Inflammatory macrophage (primary cell): ENCODE results near the gene RAB11A.
A peak's percentile ranks its signal among the peaks of the same experiment; 100 is the strongest.

ENCODE experiments used
- DNase-seq, 2 donors: peaks; one replicate each; pipeline ENCODE4 v3.0.0-alpha.2; 2020 to 2022
- total RNA-seq, 18 experiments: gene quantifications; one replicate each; lab custom pipeline; 2026; ENCODE audit warnings: mixed read lengths in 6 of 18, inconsistent platforms in 2 of 18; lab: John Stamatoyannopoulos, UW

RAB11A gene
- 105 to 208 (median 133) reads per million in 18 experiments for total RNA-seq

DNA sequence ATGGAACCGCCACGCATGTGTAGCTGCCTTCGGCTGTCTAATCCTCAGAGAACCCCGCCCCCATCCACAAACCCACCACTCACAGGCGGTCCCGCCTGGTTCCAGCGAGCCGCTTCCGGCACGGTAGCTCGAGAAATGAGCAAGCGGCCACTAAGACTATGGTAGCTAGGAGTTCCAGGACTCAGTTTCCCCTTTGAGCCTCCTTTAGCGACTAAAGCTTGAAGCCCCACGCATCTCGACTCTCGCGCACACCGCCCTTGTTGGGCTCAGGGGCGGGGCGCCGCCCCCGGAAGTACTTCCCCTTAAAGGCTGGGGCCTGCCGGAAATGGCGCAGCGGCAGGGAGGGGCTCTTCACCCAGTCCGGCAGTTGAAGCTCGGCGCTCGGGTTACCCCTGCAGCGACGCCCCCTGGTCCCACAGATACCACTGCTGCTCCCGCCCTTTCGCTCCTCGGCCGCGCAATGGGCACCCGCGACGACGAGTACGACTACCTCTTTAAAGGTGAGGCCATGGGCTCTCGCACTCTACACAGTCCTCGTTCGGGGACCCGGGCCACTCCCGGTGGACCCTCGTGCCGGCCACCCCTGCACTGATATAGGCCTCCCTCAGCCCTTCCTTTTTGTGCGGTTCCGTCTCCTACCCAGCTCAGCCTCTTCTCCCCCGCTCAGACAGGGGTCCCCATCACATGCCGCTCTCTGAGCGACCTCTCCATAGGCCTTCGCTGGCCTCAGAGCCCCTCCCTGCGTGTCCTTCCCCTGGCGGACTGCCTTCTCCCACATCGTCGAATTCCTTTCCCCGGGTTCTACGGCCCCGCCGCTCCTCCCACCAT, at the start of gene RAB11A:
RAB11A (plus strand) TSS at position 366 of the 828 bp plus-strand sequence; CDS start at position 461, 95 bp downstream.
- peak; percentile 97 to 98 for DNase-seq

- DNase-seq: peak in 1 of 2 donors; percentile 26
Measured at GRCh38 chr15:65819563-65819960, 49.7 kb upstream of the RAB11A start.

DNA sequence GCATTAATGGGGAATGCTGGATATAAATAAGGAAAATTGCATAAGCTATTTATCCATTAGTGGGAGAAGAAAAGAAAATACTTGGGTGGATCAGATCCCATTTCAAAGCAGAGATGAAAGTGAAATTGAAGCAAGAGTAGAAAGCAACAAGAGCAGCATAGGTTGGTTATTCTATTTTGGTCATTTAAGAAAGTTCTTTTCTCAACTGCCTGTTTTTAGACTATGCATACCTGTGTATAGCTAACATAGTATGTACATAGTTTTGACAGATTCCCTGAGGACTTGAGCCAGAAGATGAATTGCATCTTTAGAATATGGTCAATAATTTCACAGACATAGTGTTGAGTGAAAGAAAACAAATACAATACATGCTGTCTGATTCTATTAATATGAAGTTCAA, 48.2 kb upstream of the RAB11A start:
- DNase-seq: no peak

DNA sequence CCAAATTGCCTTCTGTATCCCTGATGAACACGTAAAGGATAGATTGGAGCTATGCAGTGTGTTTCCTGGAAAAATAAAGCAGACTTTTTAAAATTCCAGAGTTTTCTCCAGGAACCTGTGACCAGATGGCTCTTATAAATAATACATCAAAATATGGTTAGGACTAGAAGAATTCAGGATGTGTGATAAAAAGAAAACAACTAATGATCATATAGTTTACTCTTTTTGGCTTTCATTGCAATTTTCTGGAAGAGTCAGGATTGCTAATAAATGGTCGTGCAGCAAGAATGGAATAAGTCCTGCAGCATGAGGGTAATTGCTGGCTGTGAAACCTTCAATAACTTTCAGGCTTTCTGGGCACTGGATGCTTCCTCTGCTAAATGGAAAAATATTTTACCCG, 47.0 kb upstream of the RAB11A start:
- no peak for DNase-seq

DNA sequence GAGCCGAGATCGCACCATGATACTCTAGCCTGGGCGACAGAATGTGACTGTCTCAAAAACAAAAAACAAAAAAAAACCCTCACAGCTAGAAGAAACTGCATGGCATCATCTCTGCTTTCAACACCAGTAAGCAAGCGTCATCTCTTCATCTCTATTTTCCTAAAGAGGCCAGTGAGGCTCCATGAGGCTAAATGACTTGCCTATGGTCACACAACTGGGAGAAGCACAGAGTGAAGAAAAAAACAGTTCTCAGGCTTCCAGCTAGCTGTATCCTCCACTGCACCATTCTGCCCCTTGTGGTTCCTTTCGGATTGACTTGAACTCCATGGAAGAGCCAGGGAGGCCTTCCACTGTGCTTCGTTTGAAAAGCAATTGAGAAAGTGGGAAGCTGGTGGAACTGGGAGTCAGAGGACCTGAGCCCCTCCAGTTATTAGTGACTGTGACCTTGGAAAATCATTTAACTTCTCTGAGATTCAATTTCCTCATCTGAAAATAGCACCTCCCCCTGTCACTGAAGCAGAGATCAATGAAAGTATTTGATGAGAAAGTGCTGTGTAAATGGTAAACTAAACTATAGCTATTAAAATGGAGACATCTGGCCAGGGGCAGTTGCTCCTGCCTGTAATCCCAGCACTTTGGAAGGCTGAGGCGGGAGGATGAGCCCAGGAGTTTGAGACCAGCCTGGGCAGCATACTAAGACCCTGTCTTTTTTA, 45.1 kb upstream of the RAB11A start:
- DNase-seq: peak; percentile 65 to 69

DNA sequence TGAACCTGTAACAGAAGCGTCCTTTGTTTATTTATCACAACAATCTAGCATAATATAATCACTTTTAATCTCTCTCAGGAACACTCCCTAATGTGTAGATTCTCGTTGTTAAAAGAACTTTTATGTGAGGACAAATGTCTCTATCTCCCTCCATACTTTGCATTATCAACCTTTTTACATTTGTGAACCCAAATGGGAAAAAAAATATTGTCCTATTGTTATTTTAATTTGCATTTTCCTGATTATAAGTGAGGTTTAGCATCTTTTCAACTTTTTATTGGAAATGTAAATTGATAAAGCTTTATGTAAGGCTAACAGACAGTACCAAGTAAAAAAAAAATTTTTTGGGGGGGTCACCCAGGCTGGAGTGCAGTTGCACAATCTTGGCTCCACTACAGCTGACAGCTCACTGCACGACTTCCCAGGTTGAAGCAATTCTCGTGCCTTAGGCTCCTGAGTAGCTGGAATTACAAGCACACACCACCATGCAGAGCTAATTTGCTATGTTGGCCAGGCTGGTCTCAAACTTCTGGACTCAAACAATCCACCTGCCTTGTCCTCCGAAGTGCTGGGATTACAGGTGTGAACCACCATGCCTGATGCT, 44.2 kb upstream of the RAB11A start:
- DNase-seq: no peak

DNA sequence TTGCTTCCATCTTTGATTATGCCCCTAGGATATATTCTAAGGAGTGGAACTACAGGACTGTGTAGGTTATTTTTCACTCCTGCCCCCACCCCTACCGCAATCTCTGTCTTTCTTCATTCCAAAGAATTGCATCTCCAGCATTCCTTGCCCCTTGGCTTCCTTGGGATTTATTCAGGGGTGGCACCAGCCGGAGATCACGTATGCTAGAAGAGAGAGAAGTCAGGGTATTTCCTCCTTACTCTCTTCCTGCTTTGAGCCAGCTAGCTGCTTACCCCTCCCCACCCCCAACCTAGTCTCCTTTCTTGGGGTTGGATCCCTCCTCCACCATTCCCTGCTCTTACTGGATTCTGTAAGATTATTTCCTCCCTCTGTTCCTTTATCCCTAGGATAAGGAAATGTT, 42.2 kb upstream of the RAB11A start:
- DNase-seq: no peak

DNA sequence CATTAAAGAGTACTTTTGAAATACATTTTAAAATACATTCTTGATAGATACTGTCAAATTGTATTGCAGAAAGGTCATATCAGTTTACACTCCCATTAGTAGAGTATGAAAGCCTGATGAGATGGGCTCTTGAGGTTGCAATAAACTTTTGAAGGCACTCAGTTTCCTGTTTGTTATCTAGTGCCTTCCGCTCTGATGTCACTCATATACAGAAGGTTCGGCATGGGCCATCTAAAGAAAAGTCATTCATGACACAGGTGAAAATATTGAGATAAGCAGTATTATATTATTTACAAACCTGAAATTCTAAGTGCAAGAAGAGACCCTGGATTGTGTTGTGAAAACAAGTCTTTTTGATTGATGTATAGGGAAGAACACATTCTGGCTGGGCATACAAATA, 40.7 kb upstream of the RAB11A start:
- no peak for DNase-seq

DNA sequence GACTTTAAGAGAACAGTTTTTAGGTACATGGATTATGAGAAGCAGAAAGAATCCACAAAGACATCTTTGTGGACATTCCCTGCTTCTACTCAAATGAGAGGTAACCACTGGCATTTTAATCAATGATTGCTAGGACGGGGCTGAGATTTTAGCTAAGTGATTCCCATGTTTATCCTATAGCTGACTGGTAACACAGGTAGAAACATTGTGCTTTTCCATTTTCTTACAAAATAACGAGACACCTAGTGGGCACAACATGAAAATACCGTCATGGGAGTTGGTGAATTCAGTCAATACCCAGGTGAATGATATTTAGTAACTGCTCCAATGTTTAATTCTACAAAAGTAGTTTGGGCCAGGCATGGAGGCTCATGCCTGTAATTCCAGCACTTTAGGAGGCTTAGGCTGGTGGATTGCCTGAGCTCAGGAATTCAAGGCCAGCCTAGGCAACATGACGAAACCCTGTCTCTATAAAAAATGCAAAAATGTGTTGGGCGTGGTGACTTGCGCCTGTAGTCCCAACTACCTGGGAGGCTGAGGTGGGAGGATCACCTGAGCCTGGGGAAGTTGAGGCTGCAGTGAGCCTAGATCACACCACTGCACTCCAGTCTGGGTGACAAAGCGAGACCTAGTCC, 40.0 kb upstream of the RAB11A start:
- peak in 1 of 2 donors; percentile 29 for DNase-seq

DNA sequence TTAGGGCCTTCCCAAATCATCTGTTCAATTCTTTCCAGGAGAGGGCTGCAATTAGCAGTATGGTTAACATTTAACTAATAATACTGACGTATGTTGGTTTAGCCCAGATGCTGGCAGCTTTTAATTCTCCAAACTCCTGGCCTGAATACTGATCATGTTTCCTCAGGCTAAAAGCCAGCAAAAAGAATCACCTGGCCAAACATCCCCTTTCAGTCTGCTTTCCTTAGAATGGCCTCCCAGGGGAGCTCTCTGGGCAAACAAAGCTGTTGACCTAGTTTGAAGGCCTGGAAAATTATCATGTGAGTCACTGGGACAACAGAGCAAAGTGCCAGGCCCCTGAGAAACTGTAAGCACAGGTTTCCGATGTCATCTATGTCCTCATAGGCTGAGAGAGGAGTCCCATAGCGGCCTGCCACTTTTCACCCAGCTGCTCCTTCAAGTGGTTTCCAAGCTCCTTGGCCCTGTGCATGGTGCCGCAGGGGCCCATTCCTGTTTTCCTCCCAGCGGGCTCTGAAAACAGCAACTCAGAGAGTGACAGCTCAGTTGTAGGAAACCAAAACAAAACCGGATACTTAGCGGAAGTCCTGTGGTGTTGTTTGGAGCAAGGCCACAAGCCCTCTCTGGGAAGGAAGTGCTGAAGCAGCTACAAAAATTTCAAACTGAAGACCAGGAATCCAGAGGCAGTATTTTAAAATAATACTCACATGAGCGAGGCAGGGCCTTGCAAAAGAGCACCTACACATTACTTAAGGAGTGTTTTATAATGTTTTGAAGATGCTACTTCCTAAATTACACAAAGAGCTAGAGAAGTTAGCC, 36.5 kb upstream of the RAB11A start:
- DNase-seq: peak; percentile 89 to 97

GRCh38 chr15:65833501-65834205, 35.6 kb upstream of the RAB11A start:
- no peak for DNase-seq

DNA sequence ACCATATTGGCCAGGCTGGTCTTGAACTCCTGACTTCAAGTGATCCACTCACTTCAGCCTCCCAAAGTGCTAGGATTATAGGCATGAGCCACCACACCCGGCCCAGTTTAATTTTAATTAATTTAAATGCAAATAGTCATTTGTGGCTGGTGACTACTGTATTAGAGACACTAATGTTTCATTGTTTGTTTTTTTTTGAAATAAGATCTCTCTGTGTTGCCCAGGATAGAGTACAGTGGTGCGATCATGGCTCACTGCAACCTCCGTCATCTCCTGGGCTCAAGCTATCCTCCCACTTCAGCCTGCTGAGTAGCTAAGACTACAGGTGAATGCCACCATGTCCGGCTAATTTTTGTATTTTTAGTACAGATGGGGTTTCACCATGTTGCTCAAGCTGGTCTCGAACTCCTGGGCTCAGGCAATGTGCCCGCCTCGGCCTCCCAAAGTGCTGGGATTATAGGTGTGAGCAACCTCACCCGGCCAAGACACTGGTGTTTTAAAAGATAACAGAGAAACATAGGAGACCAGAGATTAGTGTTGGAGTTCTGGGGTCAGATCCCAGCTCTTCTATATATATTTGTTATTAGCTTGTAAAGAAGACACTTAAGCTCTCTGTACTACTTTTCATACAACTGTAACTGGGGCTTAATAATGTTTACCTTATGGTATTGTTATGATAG, 34.5 kb upstream of the RAB11A start:
- DNase-seq: no peak

DNA sequence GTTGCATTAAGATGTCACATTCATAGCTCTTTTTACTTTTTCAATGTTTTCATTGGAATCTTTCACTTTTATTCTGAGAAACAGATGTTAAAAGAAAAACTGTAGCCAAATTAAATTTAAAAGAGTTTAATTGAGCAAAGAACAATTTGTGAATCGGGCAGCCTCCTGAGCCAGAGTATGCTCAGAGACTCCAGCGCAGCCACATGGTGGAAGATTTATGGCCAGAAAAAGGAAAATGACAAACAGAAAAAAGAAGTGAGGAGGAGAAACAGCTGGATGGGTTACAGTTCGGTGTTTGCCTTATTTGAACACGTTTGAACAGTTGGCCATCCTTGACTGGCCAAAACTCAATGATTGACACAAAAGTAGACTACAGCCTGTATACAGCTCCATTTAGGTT, 33.8 kb upstream of the RAB11A start:
- no peak for DNase-seq

- DNase-seq: no peak
Measured at GRCh38 chr15:65836665-65837064, 32.6 kb upstream of the RAB11A start.

DNA sequence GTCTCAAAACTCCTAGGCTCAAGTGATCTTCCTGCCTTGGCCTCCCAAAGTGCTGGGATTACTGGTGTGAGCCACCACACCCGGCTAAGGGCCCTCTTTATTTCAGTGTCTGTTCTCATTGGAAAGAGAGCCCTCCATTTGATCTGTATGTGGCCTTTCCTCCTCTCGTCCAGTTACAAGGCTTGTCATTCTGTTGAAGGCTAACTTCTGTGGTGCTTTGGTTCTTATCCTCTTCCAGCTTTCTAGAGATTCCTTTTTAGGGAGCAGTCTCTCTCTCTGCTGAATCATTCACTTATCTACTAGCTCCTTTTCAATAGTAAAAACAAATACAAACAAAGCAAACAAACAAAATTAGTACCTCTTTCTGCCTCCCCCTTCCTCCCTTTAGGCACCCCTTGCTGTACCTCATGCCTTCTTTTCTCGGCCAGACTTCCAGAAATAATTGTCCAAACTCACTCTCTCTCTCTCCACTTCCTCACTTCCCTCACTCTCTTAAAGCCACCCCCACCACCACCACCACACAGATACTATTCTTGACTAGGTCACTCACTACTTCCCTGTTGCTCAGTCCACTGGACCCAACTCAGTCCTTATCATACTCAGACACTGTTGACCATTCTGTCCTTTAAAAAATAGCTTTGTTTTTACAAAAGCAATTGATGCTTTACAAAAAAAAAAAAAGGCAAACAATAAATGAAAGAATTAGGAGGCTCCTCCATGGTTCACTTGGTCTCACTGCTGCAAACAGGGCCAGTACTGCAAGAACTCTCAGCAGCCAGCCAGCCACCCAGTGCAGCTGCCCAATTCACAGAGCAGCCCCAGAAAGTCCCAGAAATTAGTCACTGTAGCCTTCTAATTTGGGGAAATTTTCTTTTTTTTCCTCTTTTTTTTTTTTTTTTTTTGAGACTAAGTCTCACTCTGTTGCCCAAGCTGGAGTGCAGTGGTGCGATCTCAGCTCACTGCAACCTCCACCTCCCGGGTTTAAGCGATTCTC, 31.7 kb upstream of the RAB11A start:
- peak; percentile 54 to 55 for DNase-seq

GRCh38 chr15:65839354-65839901, 29.9 kb upstream of the RAB11A start:
- DNase-seq: peak; percentile 27 to 34

DNA sequence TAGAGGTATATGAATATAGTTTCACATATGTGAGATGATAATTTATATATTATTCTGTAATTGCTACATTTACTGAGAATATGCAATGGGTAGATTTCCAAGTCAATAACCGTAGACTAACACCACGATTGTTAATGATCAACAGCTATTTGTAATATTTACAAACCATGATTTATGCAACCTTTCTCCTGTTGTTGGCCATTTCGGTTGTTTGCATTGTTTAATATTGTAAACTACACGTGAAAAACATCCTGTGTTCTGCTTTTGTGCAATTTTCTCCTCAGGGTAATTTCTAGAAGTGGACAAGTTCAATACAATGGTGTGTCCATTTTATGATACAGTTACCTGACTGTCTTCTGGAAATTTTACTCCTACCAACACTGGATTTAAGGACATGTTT, 29.3 kb upstream of the RAB11A start:
- no peak for DNase-seq

GRCh38 chr15:65841121-65841930, 28.0 kb upstream of the RAB11A start:
- DNase-seq: peak; percentile 77 to 81
